Adrenal gland (tissue), 12 donors: ENCODE data around the gene CENPP. TPM values are rescaled to one million over a fixed set of nuclear protein-coding genes. Genes with fewer than 3 reads are reported as not detected.

ENCODE experiments used
- DNase-seq, 7 donors: peaks; one replicate each; pipeline ENCODE4 v3.0.0-alpha.2; 2019 to 2020
- H3K27ac ChIP-seq, 5 donors: fragments of 200-600 bp; sonication (generic) in 4 of 5; 1 replicate in 3 of 5; 2 replicates in 2 of 5; pipeline versions ENCODE4 v1.5.1 to v1.8.0; 2016 to 2020; ENCODE audit warnings: mild to moderate bottlenecking in 1 of 5
- H3K27me3 ChIP-seq: fragments of 200-600 bp; 2 replicates; pipeline ENCODE4 v1.8.0; 2021
- H3K36me3 ChIP-seq, 2 donors: fragments of 200-600 bp; replicated peaks in 1 of 2; 1 replicate in 1 of 2; 2 replicates in 1 of 2; pipeline versions ENCODE4 v1.5.1 to v1.8.0; 2018 to 2022
- H3K4me1 ChIP-seq, 2 donors: fragments of 200-600 bp; replicated peaks in 1 of 2; 1 replicate in 1 of 2; 2 replicates in 1 of 2; pipeline versions ENCODE4 v1.5.1 to v1.8.0; 2018 to 2021
- H3K4me3 ChIP-seq, 4 donors: fragments of 200-600 bp; sonication (generic) in 3 of 4; one replicate each; pipeline ENCODE4 v1.5.1; 2016 to 2018
- H3K9me3 ChIP-seq, 3 donors: fragments of 200-600 bp; sonication (generic) in 1 of 3; replicated peaks in 1 of 3; 1 replicate in 2 of 3; 2 replicates in 1 of 3; pipeline versions ENCODE4 v1.5.1 to v1.8.0; 2016 to 2021
- CTCF ChIP-seq, 6 experiments: fragments of 450-650 bp in 4 of 6; fragments of 200-600 bp in 2 of 6; sonication (generic) in 1 of 6; IDR thresholded peaks; 1 replicate in 5 of 6; 2 replicates in 1 of 6; pipeline versions ENCODE4 v1.5.1 to v1.8.0; 2016 to 2021; ENCODE audit warnings: antibody characterized with exemption in 6 of 6, mild to moderate bottlenecking in 2 of 6, moderate library complexity in 1 of 6
- POLR2A ChIP-seq, 2 donors: fragments of 450-650 bp; IDR thresholded peaks; one replicate each; pipeline ENCODE4 v1.6.1; 2017; ENCODE audit warnings: antibody characterized with exemption in 2 of 2, mild to moderate bottlenecking in 2 of 2, moderate library complexity in 1 of 2
- WGBS, 4 donors: extraction: QIAGEN DNeasy Blood & Tissue Kit in 2 of 4; methylation state at CpG; one replicate each; pipeline versions ENCODE4 v1.1.5 to v1.1.7; 2013 to 2017; 5-methylcytosine and 5-hydroxymethylcytosine counted together
- intact Hi-C, 2 donors: fragments of 100-400 bp; cut with DNase I; formaldehyde crosslinking; loops; one replicate each; pipeline versions ENCODE4 v1.14.1 to v1.15.0; 2022 to 2023
- polyA plus RNA-seq, 3 donors: library from polyadenylated mRNA; stranded (reverse); fragments of 200-250 nt in 2 of 3; fragments of 350-450 nt in 1 of 3; fragmentation: Illumina TruSeq in 1 of 3; extraction: RNeasy Lipid Tissue Mini Kit (QIAGEN cat#74804) in 1 of 3; gene quantifications; one replicate each; pipeline ENCODE4 v1.2.3, GENCODE V29; 2013 to 2014
- total RNA-seq, 9 donors: library from RNA; depleted of rRNA in 4 of 9; stranded (reverse); fragments of >200 nt in 4 of 9; fragments of 120-200 nt in 1 of 9; fragmentation: NEBNext Ultra II Directional in 1 of 9; extraction: Animal tissue kit (Norgen Biotek cat#: 25700) in 1 of 9; gene quantifications; one replicate each; pipeline versions ENCODE4 v1.1.0 to v1.2.4, GENCODE V29; 2013 to 2023
- donor health status: healthy with polysubstance abuse.
- donor health status: Bipolar disorder and iron deficiency.
- donor health status: DM: yes; HTN: yes; CAD: no.
- donor health status: DM: no; HTN: no; CAD: no.
- donor health status: DM: no; HTN: no; CAD: no.
- donor health status: DM: yes; HTN: yes; CAD: no.

CENPP gene
- total and polyA plus RNA-seq, 12 donors, result 1.1 to 14.0 (median 3.1) TPM

GRCh38 chr9:92599938-92600461, 274.2 kb downstream of the CENPP start:
- WGBS, 4 donors, result 67 to 86% (median 75%) methylated on average over 4 of the region's 4 CpGs
- TF ChIP-seq CTCF (IDR thresholded peaks at IDR 0.05), result no peak
- TF ChIP-seq POLR2A (IDR thresholded peaks at IDR 0.05), result no peak
- no peak for DNase-seq
- no peak overlapping the region for H3K4me3 ChIP-seq
- H3K4me1 ChIP-seq, result peaks cover 0 to 3% of the 10 kb centered on the region in 2 donors
- intact Hi-C loops, result no loop called here
- no peaks in the 10 kb centered on the region for H3K9me3 ChIP-seq
- no peaks in the 10 kb centered on the region for H3K27me3 ChIP-seq
- H3K36me3 ChIP-seq, result no peaks in the 10 kb centered on the region
- peak overlapping the region in 1 of 5 donors; percentile 4 for H3K27ac ChIP-seq

- Histone ChIP-seq H3K4me1 (peaks cover 0 to 3% of the 10 kb centered on the region in 2 donors), H3K27ac (peak overlapping the region in 1 of 5 donors; percentile 47), H3K4me3 (no peak overlapping the region), H3K36me3 (no peaks in the 10 kb centered on the region), H3K27me3 (no peaks in the 10 kb centered on the region), H3K9me3 (no peaks in the 10 kb centered on the region)
- DNase-seq, result no peak
- intact Hi-C loops, result no loop called here
- WGBS, 4 donors, result 69 to 86% (median 77%) methylated on average over 11 to 12 of the region's 12 CpGs
- TF ChIP-seq CTCF (IDR thresholded peaks at IDR 0.05) (no peak), POLR2A (IDR thresholded peaks at IDR 0.05) (no peak)
Measured at GRCh38 chr9:92600462-92601261, 274.9 kb downstream of the CENPP start.

- intact Hi-C loops, result no loop called here
- WGBS, 4 donors, result 88 to 91% (median 89%) methylated on average over 12 of the region's 12 CpGs
- no peak for TF ChIP-seq CTCF (IDR thresholded peaks at IDR 0.05)
- TF ChIP-seq POLR2A (IDR thresholded peaks at IDR 0.05), result no peak
Measured at GRCh38 chr9:92601451-92601850, 275.7 kb downstream of the CENPP start.

GRCh38 chr9:92602413-92602812, 276.7 kb downstream of the CENPP start:
- Histone ChIP-seq H3K27ac (no peak overlapping the region), H3K27me3 (no peaks in the 10 kb centered on the region), H3K9me3 (no peaks in the 10 kb centered on the region), H3K36me3 (no peaks in the 10 kb centered on the region), H3K4me1 (peaks cover 0 to 3% of the 10 kb centered on the region in 2 donors), H3K4me3 (no peak overlapping the region)
- no peak for DNase-seq
- TF ChIP-seq POLR2A (IDR thresholded peaks at IDR 0.05) (no peak), CTCF (IDR thresholded peaks at IDR 0.05) (no peak)
- 95 to 97% (median 96%) methylated on average over 9 to 10 of the region's 10 CpGs for WGBS, 4 donors
- intact Hi-C loops, result no loop called here

More at GRCh38 chr9:92601451-92601850, 275.7 kb downstream of the CENPP start:
- Histone ChIP-seq H3K4me1 (peaks cover 0 to 3% of the 10 kb centered on the region in 2 donors), H3K4me3 (no peak overlapping the region), H3K27ac (peak overlapping the region in 1 of 5 donors; percentile 47), H3K9me3 (no peaks in the 10 kb centered on the region), H3K36me3 (no peaks in the 10 kb centered on the region), H3K27me3 (no peaks in the 10 kb centered on the region)
- no peak for DNase-seq
